SK-MEL-5 (cell line): Measurements from ENCODE around the gene PCDHB13. TPM values are rescaled to one million over a fixed set of nuclear protein-coding genes. Genes with fewer than 3 reads are reported as not detected.
"Not testable (repeated sequence)": the region's sequence is repeated elsewhere in the genome, so short reads cannot be mapped to it uniquely, and the experiment has no call there.

Experiments
- DNase-seq: peaks from one replicate; pipeline ENCODE4 v3.0.0-alpha.2; 2016; ENCODE audit warnings: low read depth, low spot score
- in situ Hi-C: cut with HindIII; loops from 2 replicates; pipeline ENCODE4 v1.10.0; 2016; ENCODE audit warnings: low sequenced_read_pairs, high pct_unique_total_duplicates, low pct_unique_long_range_greater_than_20kb
- total RNA-seq: library from RNA; depleted of rRNA; stranded (reverse); fragments of >200 nt; shearing (Covaris generic); gene quantifications from 2 replicates; pipeline ENCODE4 v1.2.3, GENCODE V29; 2014; rRNA removed

The PCDHB13 gene
- total RNA-seq, 1 experiment from 2014 or later: 0.66 TPM

DNA sequence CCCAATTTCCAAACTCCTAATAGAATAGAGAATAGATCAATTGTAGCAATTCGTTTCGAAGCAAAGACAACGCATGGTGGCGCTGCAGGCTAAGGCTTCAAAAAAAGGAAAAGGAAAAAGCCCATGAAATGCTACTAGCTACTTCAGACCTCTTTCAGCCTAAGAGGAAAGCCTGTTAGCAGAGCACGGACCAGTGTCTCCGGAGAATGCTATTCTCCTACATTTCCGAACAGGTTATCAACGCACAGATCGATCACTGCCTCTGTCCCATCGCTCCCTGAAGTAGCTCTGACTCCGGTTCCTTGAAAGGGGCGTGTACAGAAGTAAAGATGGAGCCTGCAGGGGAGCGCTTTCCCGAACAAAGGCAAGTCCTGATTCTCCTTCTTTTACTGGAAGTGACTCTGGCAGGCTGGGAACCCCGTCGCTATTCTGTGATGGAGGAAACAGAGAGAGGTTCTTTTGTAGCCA is 31.6 kb downstream of the PCDHB13 start, which contains the start of gene PCDHB15:
Gene PCDHB15 (plus strand): TSS at position 146 of the 468 bp plus-strand sequence. CDS start 184 bp downstream, at position 330.
- DNase-seq: peak; percentile 53
- in situ Hi-C loops: no loop called here

DNA sequence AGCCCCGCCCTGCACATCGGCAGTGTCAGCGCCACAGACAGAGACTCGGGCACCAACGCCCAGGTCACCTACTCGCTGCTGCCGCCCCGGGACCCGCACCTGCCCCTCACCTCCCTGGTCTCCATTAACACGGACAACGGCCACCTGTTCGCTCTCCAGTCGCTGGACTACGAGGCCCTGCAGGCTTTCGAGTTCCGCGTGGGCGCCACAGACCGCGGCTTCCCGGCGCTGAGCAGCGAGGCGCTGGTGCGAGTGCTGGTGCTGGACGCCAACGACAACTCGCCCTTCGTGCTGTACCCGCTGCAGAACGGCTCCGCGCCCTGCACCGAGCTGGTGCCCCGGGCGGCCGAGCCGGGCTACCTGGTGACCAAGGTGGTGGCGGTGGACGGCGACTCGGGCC is 33.3 kb downstream of the PCDHB13 start:
- in situ Hi-C loops: not testable (repeated sequence)

DNA sequence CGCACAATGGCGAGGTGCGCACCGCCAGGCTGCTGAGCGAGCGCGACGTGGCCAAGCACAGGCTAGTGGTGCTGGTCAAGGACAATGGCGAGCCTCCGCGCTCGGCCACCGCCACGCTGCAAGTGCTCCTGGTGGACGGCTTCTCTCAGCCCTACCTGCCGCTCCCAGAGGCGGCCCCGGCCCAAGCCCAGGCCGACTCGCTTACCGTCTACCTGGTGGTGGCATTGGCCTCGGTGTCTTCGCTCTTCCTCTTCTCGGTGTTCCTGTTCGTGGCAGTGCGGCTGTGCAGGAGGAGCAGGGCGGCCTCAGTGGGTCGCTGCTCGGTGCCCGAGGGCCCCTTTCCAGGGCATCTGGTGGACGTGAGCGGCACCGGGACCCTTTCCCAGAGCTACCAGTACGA is 33.7 kb downstream of the PCDHB13 start:
- in situ Hi-C loops, DNase-seq: not testable (repeated sequence)

More for the DNA sequence above, 33.3 kb downstream of the PCDHB13 start:
- DNase-seq: not testable (repeated sequence)

DNA sequence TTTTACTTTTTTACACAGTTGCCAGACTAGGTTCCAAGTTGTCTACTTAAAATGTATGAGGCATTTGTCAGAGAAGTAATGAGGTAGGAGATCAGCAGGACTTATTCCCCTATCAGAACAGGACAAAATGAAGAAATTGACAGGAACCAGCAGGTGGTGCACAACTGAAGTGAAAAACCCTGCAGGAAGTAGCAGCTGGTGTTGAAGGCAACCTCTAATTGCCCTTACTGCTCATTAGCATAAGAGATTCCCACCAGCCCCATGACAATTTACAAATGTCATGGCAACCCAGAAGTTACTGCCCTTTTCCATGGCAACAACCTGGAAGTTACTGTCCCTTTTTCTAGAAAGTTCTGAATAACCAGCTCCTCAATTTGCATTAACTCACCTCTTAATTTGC is 36.9 kb downstream of the PCDHB13 start:
- in situ Hi-C loops: no loop called here
- no peak for DNase-seq

DNA sequence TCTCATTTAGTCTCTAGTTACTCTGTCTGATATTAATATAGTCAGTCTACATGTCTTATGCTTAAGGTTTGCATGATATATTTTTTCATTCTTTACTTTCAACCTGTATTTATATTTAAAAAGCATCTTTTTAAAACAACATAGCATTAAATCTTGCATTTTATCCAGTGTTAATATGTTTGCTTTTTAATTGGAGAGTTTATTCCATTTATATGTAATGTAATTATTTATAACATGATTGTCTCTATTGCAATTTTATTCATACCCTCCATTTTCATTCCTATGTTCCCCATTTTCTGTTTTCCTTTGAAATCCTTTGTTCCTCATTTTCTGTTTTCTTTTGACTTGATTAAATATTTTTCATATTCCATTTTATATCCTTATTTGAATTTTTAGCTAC is 44.7 kb downstream of the PCDHB13 start:
- no peak for DNase-seq
- in situ Hi-C loops: no loop called here

DNA sequence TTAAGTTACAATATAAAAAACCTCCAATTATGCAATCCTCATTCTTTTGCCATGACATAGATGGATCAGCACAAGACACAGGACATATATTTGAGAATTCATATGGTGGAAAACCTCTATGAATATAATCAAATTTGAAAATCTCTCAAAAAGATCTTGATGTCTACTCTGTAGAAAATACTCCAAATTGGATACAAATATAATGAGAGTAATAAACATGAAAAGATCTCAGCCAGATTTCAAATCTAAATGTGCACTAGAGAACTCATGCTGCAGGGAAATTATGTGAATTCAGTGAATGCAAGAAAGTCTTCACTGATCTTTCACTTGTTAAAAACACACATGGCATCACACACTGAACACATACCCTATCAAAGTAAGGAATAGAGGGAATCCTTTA is 45.2 kb downstream of the PCDHB13 start:
- DNase-seq: no peak
- in situ Hi-C loops: no loop called here

DNA sequence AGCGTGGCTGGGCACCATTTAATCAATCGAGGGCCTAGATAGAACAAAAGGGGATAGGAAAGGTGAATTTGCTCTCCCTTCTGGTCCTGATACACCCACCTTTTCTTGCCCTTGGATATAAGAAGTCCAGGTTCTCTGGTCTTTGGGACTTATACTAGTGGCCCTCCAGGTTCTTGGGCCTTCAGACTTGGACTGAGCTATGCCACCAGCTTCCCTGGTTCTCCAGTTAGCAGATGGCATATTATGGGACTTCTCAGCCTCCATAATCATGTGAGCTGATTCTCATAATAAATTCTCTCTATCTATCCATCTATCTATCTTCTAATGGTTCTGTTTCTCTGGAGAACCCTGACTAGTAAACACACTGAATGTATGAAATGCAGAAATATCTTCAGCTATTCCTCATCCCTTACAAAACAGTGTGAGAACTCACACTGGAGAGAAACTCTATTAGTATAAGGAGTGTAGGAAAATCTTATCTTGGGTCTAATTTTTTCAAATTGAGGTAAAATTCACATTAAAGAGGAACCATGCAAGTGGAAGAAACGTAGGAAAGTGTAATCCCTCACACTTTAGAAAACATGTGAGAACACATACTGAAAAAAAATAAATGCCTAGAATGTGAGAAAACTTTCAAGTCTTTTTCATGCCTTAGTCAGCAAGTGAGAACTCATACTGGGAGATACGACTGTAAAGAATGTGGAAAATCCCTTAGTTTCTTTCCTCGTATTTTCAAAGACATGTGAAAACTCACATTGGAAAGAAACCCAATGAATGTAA is 46.9 kb downstream of the PCDHB13 start:
- no peak for DNase-seq
- in situ Hi-C loops: no loop called here

DNA sequence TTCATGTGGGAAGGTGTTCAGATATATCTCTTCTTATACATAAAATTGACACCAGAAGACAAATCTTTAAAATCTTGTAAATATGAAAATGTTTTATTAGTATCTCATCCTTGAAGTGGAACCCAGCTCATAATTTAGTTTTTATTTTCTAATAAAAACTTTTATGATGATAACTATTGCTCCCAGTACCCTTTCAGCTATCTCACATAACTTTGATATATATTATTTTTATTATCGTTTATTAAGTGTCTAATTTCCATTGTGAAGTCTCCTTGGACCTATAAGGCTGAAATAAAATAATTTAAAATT is 47.5 kb downstream of the PCDHB13 start:
- in situ Hi-C loops: no loop called here
- DNase-seq: no peak

Other genes starting within 250 kb of the PCDHB13 start
- 0.32 TPM in 2 replicates for gene PCDHAC2, start 247.4 kb upstream of the PCDHB13 start, total RNA-seq
- not detected in 2 replicates for gene PCDHB1, start 162.5 kb upstream of the PCDHB13 start, total RNA-seq
- 0.95 and 1.8 TPM in 2 replicates for gene PCDHB2, start 119.3 kb upstream of the PCDHB13 start, total RNA-seq
- gene PCDHB3, start 113.4 kb upstream of the PCDHB13 start, total RNA-seq: 0.13 and 0.21 TPM in 2 replicates
- gene PCDHB4, start 92.1 kb upstream of the PCDHB13 start, total RNA-seq: 0.40 and 0.43 TPM in 2 replicates
- gene PCDHB5, start 78.7 kb upstream of the PCDHB13 start, total RNA-seq: 2.0 and 3.1 TPM in 2 replicates
- 0.21 and 0.43 TPM in 2 replicates for gene PCDHB6, start 63.9 kb upstream of the PCDHB13 start, total RNA-seq
- gene PCDHB7, start 41.3 kb upstream of the PCDHB13 start, total RNA-seq: 0.24 and 0.29 TPM in 2 replicates
- gene PCDHB8, start 36.1 kb upstream of the PCDHB13 start, total RNA-seq: 0.43 and 0.74 TPM in 2 replicates
- 0.55 and 0.75 TPM in 2 replicates for gene PCDHB16, start 31.5 kb upstream of the PCDHB13 start, total RNA-seq
- 0.05 and 0.90 TPM in 2 replicates for gene PCDHB9, start 26.8 kb upstream of the PCDHB13 start, total RNA-seq
- gene PCDHB10, start 21.6 kb upstream of the PCDHB13 start, total RNA-seq: 0.37 and 0.40 TPM in 2 replicates
- 0.55 and 0.75 TPM in 2 replicates for gene PCDHB11, start 14.3 kb upstream of the PCDHB13 start, total RNA-seq
- 0.24 and 0.42 TPM in 2 replicates for gene PCDHB12, start 5.2 kb upstream of the PCDHB13 start, total RNA-seq
- 0.24 and 0.40 TPM in 2 replicates for gene PCDHB14, start 9.4 kb downstream of the PCDHB13 start, total RNA-seq
- gene PCDHB15, start 31.5 kb downstream of the PCDHB13 start, total RNA-seq: 1.1 and 1.6 TPM in 2 replicates
- 0.11 TPM in 1 of 2 replicates, not detected in the other for gene SLC25A2, start 90.1 kb downstream of the PCDHB13 start, total RNA-seq
- 60.5 and 60.9 TPM in 2 replicates for gene TAF7, start 106.9 kb downstream of the PCDHB13 start, total RNA-seq
- 0.63 and 0.67 TPM in 2 replicates for gene PCDHGA1, start 116.6 kb downstream of the PCDHB13 start, total RNA-seq
- gene PCDHGA2, start 124.8 kb downstream of the PCDHB13 start, total RNA-seq: 1.7 and 2.0 TPM in 2 replicates
- gene PCDHGA3, start 129.9 kb downstream of the PCDHB13 start, total RNA-seq: 0.32 TPM in 1 of 2 replicates, not detected in the other
- 1.2 and 1.6 TPM in 2 replicates for gene PCDHGB1, start 136.2 kb downstream of the PCDHB13 start, total RNA-seq
- 1.4 and 1.6 TPM in 2 replicates for gene PCDHGA4, start 141.1 kb downstream of the PCDHB13 start, total RNA-seq
- 1.5 and 1.7 TPM in 2 replicates for gene PCDHGB2, start 146.1 kb downstream of the PCDHB13 start, total RNA-seq
- 0.56 and 0.66 TPM in 2 replicates for gene PCDHGA5, start 150.2 kb downstream of the PCDHB13 start, total RNA-seq
- gene PCDHGB3, start 156.3 kb downstream of the PCDHB13 start, total RNA-seq: 0.21 and 0.53 TPM in 2 replicates
- 1.8 and 2.4 TPM in 2 replicates for gene PCDHGA6, start 160.0 kb downstream of the PCDHB13 start, total RNA-seq
- gene PCDHGA7, start 168.8 kb downstream of the PCDHB13 start, total RNA-seq: 0.71 and 1.6 TPM in 2 replicates
- gene PCDHGB4, start 173.8 kb downstream of the PCDHB13 start, total RNA-seq: 0.08 and 0.26 TPM in 2 replicates
- gene PCDHGA8, start 178.7 kb downstream of the PCDHB13 start, total RNA-seq: 0.05 and 0.13 TPM in 2 replicates
- gene PCDHGB5, start 184.0 kb downstream of the PCDHB13 start, total RNA-seq: 0.29 and 0.50 TPM in 2 replicates
- 0.03 and 0.45 TPM in 2 replicates for gene PCDHGA9, start 188.9 kb downstream of the PCDHB13 start, total RNA-seq
- 0.21 and 0.40 TPM in 2 replicates for gene PCDHGB6, start 194.1 kb downstream of the PCDHB13 start, total RNA-seq
- 0.18 and 0.21 TPM in 2 replicates for gene PCDHGA10, start 199.1 kb downstream of the PCDHB13 start, total RNA-seq
- gene PCDHGB7, start 203.8 kb downstream of the PCDHB13 start, total RNA-seq: 7.4 and 8.6 TPM in 2 replicates
- 0.21 and 0.58 TPM in 2 replicates for gene PCDHGA11, start 207.1 kb downstream of the PCDHB13 start, total RNA-seq
- gene PCDHGA12, start 216.6 kb downstream of the PCDHB13 start, total RNA-seq: 10.0 and 13.8 TPM in 2 replicates